HG03039 (cell line): ENCODE results near the gene ABAT.

Experiments used
- ATAC-seq: cut with Tn5 transposase; IDR thresholded peaks from one replicate; pipeline ENCODE4 v1.9.1; 2021; ENCODE audit warnings: mild to moderate bottlenecking, moderate library complexity; ENCODE audit not compliant: unreplicated experiment

The ABAT gene

GRCh38 chr16:8808009-8808408 is 133.6 kb downstream of the ABAT start:
- no peak for ATAC-seq

- no peak for ATAC-seq
These were observed 134.4 kb downstream of the ABAT start for GRCh38 chr16:8808613-8809353.

GRCh38 chr16:8812162-8812843 is 137.9 kb downstream of the ABAT start:
- no peak for ATAC-seq

- no peak for ATAC-seq
These were observed 139.8 kb downstream of the ABAT start for GRCh38 chr16:8814095-8814806.

- no peak for ATAC-seq
These were observed 142.7 kb downstream of the ABAT start for GRCh38 chr16:8816967-8817655.

- peak; percentile 71 for ATAC-seq
These were observed 144.3 kb downstream of the ABAT start for GRCh38 chr16:8818504-8819270.

GRCh38 chr16:8819411-8820034 is 145.1 kb downstream of the ABAT start:
- no peak for ATAC-seq

GRCh38 chr16:8822403-8822802 is 148.0 kb downstream of the ABAT start:
- no peak for ATAC-seq

- ATAC-seq, result no peak
These were observed 152.0 kb downstream of the ABAT start for GRCh38 chr16:8826278-8826879.

- ATAC-seq, result no peak
These were observed 154.2 kb downstream of the ABAT start for GRCh38 chr16:8828541-8829165.

- ATAC-seq, result no peak
These were observed 157.0 kb downstream of the ABAT start for GRCh38 chr16:8831450-8831849.

GRCh38 chr16:8831871-8832716 is 157.7 kb downstream of the ABAT start:
- ATAC-seq, result no peak

- ATAC-seq, result no peak
These were observed 158.3 kb downstream of the ABAT start for GRCh38 chr16:8832717-8833105.
